Measurements from ENCODE around the gene OR8H2. TPM values are rescaled to one million over a fixed set of nuclear protein-coding genes. Genes with fewer than 3 reads are reported as not detected.

Gene OR8H2, protein sequence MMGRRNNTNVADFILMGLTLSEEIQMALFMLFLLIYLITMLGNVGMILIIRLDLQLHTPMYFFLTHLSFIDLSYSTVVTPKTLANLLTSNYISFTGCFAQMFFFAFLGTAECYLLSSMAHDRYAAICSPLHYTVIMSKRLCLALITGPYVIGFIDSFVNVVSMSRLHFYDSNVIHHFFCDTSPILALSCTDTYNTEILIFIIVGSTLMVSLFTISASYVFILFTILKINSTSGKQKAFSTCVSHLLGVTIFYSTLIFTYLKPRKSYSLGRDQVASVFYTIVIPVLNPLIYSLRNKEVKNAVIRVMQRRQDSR
- total RNA-seq = not detected in 2 replicates

DNA sequence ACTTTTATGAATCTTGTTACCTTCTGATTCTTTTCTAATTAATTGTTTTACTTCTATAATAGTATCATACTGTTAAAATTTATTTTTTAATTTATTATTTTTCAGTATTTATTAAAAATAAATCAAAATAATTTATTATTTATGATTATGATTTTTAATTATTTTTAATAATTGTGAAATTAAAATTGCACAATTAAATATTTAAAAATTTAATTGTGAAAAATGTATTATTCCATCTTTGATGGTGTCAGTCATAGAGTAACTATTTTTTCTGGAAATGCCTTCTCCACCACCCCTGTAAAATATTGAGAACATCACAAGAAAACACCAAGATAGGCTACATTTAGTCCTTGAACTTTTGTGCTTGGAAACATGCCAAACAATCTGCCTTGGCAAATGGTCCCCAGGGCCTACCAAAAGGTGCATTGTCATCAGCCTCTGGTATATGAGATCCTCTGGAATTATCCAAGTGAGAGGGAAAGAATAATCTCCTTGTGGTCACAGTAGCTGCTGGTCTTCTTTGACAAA lies at the start of gene OR8H2:
Gene OR8H2, plus strand, starts transcription at position 478 of the 528 bp plus-strand sequence. CDS start 1,356 bp downstream, outside the sequence.

GRCh38 chr11:56093008-56093407 lies 10.5 kb upstream of the OR8H2 start, which contains the start of gene OR8I2:
Gene OR8I2, plus strand, starts transcription at chr11:56093308. Its CDS starts 0 bp downstream, at chr11:56093308.

DNA sequence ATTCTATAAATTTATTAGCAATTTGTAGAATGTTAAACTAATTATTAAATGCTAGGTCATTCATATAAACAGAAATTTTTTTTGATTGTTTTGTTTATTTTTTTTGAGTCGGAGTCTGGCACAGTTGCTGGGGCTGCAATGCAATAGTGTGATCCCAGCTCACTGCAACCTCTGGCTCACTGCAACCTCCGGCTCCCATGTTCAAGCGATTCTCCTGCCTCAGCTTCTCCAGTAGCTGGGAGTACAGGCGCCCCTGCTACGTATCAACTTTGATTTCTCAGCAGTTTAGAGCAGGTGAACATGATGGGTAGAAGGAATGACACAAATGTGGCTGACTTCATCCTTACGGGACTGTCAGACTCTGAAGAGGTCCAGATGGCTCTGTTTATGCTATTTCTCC lies 18.6 kb downstream of the OR8H2 start, which contains the start of gene OR8H3:
Gene OR8H3, plus strand, starts transcription at position 301 of the 400 bp plus-strand sequence. Its CDS starts 0 bp downstream, at position 301.

GRCh38 chr11:56140151-56140661 lies 36.7 kb downstream of the OR8H2 start, which contains the start of gene OR8J3:
Gene OR8J3, minus strand, starts transcription at chr11:56140201. Its CDS starts 2,483 bp downstream, at chr11:56137718.

Other genes starting within 250 kb of the OR8H2 start
- gene TRIM51, start 220.4 kb upstream of the OR8H2 start, total RNA-seq = not detected in 2 replicates
- not detected in 2 replicates for gene OR5W2, start 189.1 kb upstream of the OR8H2 start, total RNA-seq
- gene OR5I1, start 167.3 kb upstream of the OR8H2 start, total RNA-seq = not detected in 2 replicates
- gene OR10AG1, start 133.7 kb upstream of the OR8H2 start, total RNA-seq = not detected in 2 replicates
- not detected in 2 replicates for gene OR5F1, start 109.1 kb upstream of the OR8H2 start, total RNA-seq
- gene OR5AS1, start 76.0 kb upstream of the OR8H2 start, total RNA-seq = not detected in 2 replicates
- not detected in 2 replicates for gene OR8I2, start 10.4 kb upstream of the OR8H2 start, total RNA-seq
- gene OR8H3, start 18.7 kb downstream of the OR8H2 start, total RNA-seq = not detected in 2 replicates
- gene OR8J3, start 36.5 kb downstream of the OR8H2 start, total RNA-seq = not detected in 2 replicates
- not detected in 2 replicates for gene OR8K5, start 56.6 kb downstream of the OR8H2 start, total RNA-seq
- gene OR5J2, start 72.9 kb downstream of the OR8H2 start, total RNA-seq = not detected in 2 replicates
- not detected in 2 replicates for gene OR5T2, start 130.6 kb downstream of the OR8H2 start, total RNA-seq
- not detected in 2 replicates for gene OR5T3, start 148.6 kb downstream of the OR8H2 start, total RNA-seq
- not detected in 2 replicates for gene OR5T1, start 170.5 kb downstream of the OR8H2 start, total RNA-seq
- gene OR8H1, start 188.6 kb downstream of the OR8H2 start, total RNA-seq = not detected in 2 replicates
- gene OR8K3, start 211.5 kb downstream of the OR8H2 start, total RNA-seq = not detected in 2 replicates
- not detected in 2 replicates for gene OR8K1, start 242.4 kb downstream of the OR8H2 start, total RNA-seq

All from smooth muscle cell of trachea (primary cell).